HG03045 (cell line): Measurements from ENCODE around the gene DOCK1.

Experiments used
- ATAC-seq: cut with Tn5 transposase; IDR thresholded peaks from one replicate; pipeline ENCODE4 v1.9.1; 2021; ENCODE audit warnings: mild to moderate bottlenecking, moderate library complexity; ENCODE audit not compliant: unreplicated experiment

Gene DOCK1

DNA sequence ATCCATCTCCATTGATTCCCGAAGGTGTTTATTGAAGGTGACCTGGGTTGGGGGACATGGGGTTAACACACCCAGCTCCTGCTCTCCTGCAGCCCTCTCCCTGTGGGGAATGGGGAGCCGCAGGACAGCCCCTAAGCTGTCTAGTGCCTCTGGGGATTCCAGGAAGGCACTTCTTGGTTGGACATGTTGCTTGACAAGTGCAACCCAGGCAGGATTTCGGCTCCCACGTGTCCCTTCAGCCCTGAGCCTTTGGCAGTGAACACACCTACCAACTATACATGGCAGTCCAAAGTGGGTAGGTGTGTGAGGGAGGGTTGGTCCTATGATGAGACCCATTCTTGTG lies 43.9 kb downstream of the DOCK1 start:
- ATAC-seq: no peak

- no peak for ATAC-seq
Observed at GRCh38 chr10:126950401-126951105, 45.3 kb downstream of the DOCK1 start.

DNA sequence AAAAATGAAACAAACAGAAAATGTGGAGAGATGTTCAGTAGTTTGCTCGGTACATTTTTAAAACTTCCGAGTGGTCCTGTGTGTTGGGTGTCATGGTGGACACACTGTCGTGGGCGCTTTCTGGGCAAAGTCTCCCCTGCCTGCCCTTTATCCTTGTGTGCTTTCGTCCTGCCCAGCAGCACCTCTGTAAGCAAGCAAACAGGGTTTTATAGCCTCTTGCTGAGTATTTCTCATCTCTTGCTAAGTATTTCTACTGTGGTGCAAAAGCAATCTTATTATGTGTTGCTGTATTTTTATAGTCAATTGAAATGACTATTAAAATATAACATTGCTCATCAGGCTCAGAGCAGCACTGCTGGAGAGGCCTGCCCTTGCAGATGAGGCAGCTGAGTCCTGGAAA lies 48.7 kb downstream of the DOCK1 start:
- ATAC-seq: no peak

DNA sequence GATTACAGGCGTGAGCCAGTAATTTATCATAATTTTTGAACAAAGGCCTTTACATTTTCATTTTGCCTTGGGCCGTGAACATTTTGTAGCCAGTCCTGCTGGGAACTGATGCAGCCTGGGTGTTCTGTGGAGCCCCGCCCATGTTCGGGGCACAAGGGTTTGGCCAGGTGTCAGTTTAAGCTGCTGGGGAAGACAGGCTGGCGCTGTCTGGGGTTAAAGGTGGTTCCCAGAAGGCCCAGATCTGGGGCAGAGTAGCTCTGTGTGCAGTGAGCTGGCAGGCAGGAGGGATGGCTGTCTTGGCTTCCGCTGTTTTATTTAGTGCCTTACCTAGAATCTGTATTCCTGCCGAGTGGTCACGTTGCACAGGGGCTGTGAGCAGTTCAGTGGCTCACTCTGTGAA lies 50.2 kb downstream of the DOCK1 start:
- no peak for ATAC-seq

- ATAC-seq: no peak
Observed at GRCh38 chr10:126955934-126956711, 50.9 kb downstream of the DOCK1 start.

- no peak for ATAC-seq
Observed at GRCh38 chr10:126956712-126957108, 51.5 kb downstream of the DOCK1 start.

- ATAC-seq: no peak
Observed at GRCh38 chr10:126957111-126957510, 51.9 kb downstream of the DOCK1 start.

DNA sequence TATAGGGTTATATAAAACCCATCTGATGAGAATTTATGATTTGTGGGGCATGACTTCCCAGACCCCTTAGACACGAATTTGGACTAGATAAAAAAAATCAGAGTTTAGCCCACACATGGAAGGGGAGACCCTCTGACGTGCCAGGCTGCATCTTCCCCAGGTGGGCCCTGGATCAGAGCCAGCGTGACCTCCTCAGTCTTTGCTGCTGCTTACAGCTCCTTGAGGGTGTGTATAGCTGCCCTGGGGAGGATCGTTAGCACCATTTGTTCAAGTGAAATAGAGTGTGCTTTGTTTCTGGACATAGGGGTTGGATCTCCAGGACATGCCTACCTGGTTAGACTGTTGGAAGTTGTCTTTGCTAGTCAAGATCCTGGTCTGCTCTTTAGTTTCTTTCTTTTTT lies 54.2 kb downstream of the DOCK1 start:
- no peak for ATAC-seq

DNA sequence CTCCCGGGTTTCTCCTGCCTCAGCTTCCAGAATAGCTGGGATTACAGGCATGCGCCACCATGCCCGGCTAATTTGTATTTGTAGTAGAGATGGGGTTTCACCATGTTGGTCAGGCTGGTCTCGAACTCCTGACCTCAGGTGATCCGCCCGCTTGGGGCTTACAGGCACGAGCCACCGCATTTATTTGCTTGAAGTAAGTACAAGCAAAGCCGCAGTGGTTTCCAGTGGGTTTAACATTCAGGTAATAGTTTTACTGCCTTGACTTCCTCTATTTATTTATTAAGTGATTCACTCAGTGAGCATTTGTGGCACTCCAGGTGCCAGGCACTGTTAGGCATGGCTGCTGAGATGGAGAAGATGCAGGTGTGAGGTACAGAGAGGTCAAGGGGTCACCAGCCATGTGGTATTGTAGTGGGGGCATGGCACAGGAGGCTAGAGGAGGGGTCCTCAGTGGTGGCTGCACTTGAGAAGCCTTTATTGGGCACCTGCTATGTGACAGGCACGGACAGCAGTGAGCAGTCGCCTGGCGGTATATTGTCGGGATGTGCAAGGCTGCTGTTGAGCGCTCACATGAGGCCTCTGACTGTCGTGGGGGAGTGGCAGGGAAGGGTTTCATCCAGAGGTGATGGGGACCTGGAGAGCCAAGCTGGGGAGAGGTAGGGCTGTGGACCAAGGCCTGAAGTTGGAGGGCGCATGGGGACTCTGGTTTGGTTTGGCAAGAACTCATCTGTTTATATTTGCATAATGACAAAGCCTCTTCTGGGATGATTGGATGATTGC lies 54.9 kb downstream of the DOCK1 start:
- no peak for ATAC-seq

DNA sequence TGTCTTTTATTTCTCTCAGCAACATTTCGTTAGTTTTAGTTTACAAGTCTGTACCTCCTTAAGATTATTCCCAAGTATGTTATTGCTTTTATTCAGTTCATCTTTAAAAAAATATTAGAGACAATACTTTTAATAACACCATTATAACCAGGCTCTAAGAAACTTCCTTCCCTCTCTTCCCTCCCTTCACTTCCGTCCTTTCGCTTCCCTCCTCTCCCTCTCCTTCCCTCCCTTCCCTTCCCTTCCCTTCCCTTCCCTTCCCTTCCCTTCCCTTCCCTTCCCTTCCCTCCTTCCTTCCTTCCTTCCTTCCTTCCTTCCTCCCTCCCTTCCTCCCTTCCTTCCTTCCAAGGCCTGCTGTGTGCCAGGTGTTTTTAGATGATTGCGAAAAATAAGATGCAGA lies 58.1 kb downstream of the DOCK1 start:
- no peak for ATAC-seq

- no peak for ATAC-seq
Observed at GRCh38 chr10:126964190-126964589, 59.0 kb downstream of the DOCK1 start.

DNA sequence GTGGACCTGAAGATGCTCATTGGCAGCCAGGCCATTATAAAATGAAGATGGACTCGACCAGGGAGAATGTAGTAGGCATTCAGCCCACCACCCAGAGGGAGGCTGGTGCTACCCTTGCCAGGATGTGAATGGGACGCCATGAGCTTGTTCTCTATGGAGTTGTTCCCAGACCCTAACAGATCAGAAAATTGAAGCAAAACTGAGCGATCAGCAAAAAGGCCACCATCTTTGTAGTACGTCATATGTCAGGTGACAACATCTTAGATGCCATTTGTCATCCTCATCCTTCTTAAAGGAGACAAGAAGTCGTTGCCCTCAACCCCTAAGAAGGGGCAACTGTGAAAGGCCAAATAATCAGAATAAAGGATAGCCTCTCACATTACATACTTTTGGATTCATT lies 61.7 kb downstream of the DOCK1 start:
- ATAC-seq: no peak

DNA sequence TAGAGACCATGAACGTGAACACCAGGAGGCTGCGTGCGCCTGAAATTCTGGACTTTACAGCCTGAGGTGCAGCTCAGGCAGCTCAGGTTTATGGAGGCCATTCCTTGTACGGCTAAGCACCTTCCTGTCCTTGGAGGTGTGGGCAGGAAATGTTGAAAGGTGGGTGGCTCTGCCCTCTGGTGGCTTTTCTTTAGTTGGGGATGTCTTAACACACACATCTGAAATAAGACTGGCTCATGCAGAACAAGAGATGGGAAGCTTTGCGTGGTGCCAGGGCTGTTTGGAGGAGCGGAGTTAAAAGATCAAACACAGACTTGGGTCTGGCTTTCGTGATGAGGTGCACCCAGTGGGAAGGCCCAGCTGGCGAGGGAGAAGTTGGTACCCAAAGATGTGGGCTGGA lies 64.1 kb downstream of the DOCK1 start:
- ATAC-seq: no peak

DNA sequence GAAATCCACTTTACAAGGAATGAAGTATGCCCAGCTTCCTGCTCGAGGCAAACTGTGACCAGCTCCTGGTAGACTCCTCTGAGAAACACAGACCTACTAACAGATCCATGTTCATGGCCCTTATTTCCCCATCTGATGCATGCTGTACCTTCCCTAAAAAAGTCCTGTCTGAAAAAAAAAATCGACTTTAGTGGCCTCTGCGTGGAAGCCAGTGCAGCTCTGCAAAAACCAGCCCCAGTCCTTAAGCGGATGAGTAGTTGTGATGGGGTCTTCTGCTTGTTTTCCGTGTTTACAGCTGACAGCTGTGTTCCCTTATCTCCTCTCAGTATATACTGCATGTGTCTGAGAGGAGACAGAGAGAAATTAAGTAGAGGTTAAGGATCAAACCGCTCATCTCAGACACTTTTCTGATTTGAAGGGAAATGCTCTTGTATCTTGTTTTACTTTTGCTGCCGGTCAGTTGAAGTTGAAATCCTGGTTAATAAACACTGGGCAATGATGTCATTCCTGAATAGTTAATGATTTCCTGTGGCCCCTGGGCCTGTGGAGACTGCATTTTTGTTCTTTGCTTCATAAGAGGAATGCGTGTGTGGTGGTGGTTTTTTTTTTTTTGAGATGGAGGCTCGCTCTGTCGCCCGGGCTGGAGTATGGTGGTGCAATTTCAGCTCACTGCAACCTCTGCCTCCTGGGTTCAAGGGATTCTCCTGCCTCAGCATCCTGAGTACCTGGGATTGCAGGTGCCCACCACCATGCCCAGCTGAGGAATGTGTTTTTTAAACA lies 67.6 kb downstream of the DOCK1 start:
- no peak for ATAC-seq

DNA sequence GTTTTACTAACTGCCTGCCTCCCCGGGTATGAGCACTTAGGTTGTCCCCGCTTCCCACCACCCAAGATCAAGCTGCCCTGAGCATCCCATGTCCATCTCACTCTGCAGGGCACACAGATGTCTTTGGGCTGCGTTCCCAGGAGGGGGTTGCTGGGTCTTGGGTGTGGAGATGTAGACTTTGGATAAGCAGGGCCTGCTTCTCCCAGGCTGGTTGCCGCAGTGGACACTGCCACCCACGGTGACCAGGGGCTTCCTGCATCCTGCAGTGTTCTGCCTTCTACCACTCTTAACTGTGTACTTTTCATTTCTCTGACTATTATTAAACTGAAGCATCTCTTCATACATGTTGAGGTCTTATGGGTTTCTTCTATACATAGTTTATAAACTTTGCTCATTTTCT lies 70.0 kb downstream of the DOCK1 start:
- no peak for ATAC-seq

- ATAC-seq: no peak
Observed at GRCh38 chr10:126977216-126977615, 72.0 kb downstream of the DOCK1 start.

- no peak for ATAC-seq
Observed at GRCh38 chr10:126979311-126979710, 74.1 kb downstream of the DOCK1 start.

GRCh38 chr10:126993208-126993607 lies 88.0 kb downstream of the DOCK1 start:
- ATAC-seq: no peak

DNA sequence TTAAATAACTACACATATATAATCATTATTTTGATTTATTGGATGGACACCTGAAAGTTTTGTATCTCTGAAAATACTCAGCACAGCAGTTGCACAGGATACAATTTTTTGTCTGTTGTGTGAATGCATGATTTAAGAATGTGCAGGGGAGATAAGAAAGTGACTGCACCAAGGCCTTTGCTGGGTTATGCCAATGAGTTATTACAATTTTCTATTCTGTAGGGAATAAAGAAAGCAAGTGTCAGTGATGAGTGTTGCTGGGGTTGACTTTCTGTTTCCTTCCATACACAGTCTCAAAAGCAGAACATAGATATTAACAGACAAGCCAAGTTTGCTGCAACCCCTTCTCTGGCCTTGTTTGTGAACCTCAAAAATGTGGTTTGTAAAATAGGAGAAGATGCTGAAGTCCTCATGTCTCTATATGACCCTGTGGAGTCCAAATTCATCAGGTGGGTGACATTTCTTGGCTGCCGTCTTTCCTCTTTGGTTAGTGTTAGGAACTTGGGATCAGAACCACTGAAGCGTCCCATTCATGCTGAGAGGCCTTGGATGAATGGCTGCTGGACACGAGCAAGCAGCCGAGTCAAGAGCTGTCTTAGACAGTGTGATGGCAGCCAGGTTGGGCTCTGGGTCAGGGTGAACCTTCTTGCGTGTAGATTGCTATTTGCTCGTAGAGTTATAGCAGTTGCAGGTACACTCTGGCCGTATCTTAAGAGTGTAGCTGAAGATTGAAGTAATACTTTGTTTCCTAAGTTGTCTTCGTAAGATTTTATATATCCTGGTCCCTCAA lies 92.8 kb downstream of the DOCK1 start:
- no peak for ATAC-seq

- no peak for ATAC-seq
Observed at GRCh38 chr10:127000598-127000997, 95.4 kb downstream of the DOCK1 start.
